DOHH2 (cell line): ENCODE results near the gene ECE1.

Experiments used
- H3F3A ChIP-seq: fragments of 200-600 bp; sonication (generic), shearing (Covaris generic); 2 replicates; pipeline ENCODE4 v1.6.0; 2016; ENCODE audit warnings: antibody characterized with exemption, mild to moderate bottlenecking; ENCODE audit not compliant: control insufficient read depth, insufficient read depth
- H3K27ac ChIP-seq: fragments of 200-600 bp; sonication (generic); 2 replicates; pipeline ENCODE4 v1.5.1; 2014; ENCODE audit warnings: low read depth, mild to moderate bottlenecking, low read length, moderate library complexity
- H3K27me3 ChIP-seq: fragments of 200-600 bp; sonication (generic); 2 replicates; pipeline ENCODE4 v1.6.1; 2014; ENCODE audit warnings: mild to moderate bottlenecking, low read length, mixed read lengths; ENCODE audit not compliant: control insufficient read depth
- H3K36me3 ChIP-seq: fragments of 200-600 bp; sonication (generic); 2 replicates; pipeline ENCODE4 v1.6.1; 2014; ENCODE audit warnings: mild to moderate bottlenecking, low read length, moderate library complexity, mixed read lengths; ENCODE audit not compliant: control insufficient read depth
- H3K4me1 ChIP-seq: fragments of 200-600 bp; sonication (generic); 2 replicates; pipeline ENCODE4 v1.6.1; 2014; ENCODE audit warnings: mild to moderate bottlenecking, low read length, mixed read lengths; ENCODE audit not compliant: control insufficient read depth
- H3K4me2 ChIP-seq: fragments of 200-600 bp; sonication (generic); 2 replicates; pipeline ENCODE4 v1.6.0; 2014; ENCODE audit warnings: mild to moderate bottlenecking, low read length, moderate library complexity
- H3K4me3 ChIP-seq: fragments of 200-600 bp; sonication (generic); 2 replicates; pipeline ENCODE4 v1.5.1; 2014; ENCODE audit warnings: mild to moderate bottlenecking, low read length, mixed read lengths
- H3K79me2 ChIP-seq: fragments of 200-600 bp; sonication (generic); 2 replicates; pipeline ENCODE4 v1.6.1; 2014; ENCODE audit warnings: mild to moderate bottlenecking, low read length, mixed read lengths; ENCODE audit not compliant: control insufficient read depth
- H3K9me2 ChIP-seq: fragments of 200-600 bp; sonication (generic); replicated peaks from 2 replicates; pipeline ENCODE4 v1.6.1; 2014; ENCODE audit warnings: mild to moderate bottlenecking, low read length, mixed read lengths; ENCODE audit not compliant: control insufficient read depth
- H3K9me3 ChIP-seq: fragments of 200-600 bp; sonication (generic); 2 replicates; pipeline ENCODE4 v1.6.1; 2014; ENCODE audit warnings: antibody characterized with exemption, low read length, mixed read lengths; ENCODE audit not compliant: control insufficient read depth, insufficient read depth
- H4K20me1 ChIP-seq: fragments of 200-600 bp; sonication (generic); 2 replicates; pipeline ENCODE4 v1.6.0; 2014; ENCODE audit warnings: low read depth, mild to moderate bottlenecking, antibody characterized with exemption, low read length, moderate library complexity; ENCODE audit not compliant: control insufficient read depth, insufficient read depth
- CTCF ChIP-seq: fragments of 200-600 bp; sonication (generic); IDR thresholded peaks from one replicate; pipeline ENCODE4 v1.5.1; 2014; ENCODE audit warnings: antibody characterized with exemption, mild to moderate bottlenecking, low read depth, low read length; ENCODE audit not compliant: poor library complexity, severe bottlenecking
- EZH2phosphoT487 ChIP-seq: fragments of 200-600 bp; sonication (generic); IDR thresholded peaks from 2 replicates; pipeline ENCODE4 v1.6.1; 2017; ENCODE audit warnings: borderline replicate concordance, mild to moderate bottlenecking, antibody characterized with exemption, low read length, moderate library complexity, mixed read lengths

Gene ECE1

GRCh38 chr1:21321963-21322680, 31.9 kb upstream of the ECE1 start:
- Histone ChIP-seq H3K4me2 (no peak overlapping the region), H3K36me3 (no peaks in the 10 kb centered on the region), H3K4me3 (no peak overlapping the region), H4K20me1 (no peaks in the 10 kb centered on the region), H3K9me2 (no peaks in the 10 kb centered on the region), H3K27ac (no peak overlapping the region), H3K9me3 (no peaks in the 10 kb centered on the region), H3K79me2 (no peaks in the 10 kb centered on the region), H3K4me1 (peaks cover 26% of the 10 kb centered on the region), H3F3A (no peaks in the 10 kb centered on the region; the same call in 1 of the 2 replicates), H3K27me3 (peaks cover 28% of the 10 kb centered on the region)
- TF ChIP-seq CTCF (no peak), EZH2phosphoT487 (no peak)

GRCh38 chr1:21320410-21321108, 30.3 kb upstream of the ECE1 start:
- H3K4me1 ChIP-seq = peaks cover 18% of the 10 kb centered on the region

GRCh38 chr1:21319447-21320407, 29.5 kb upstream of the ECE1 start:
- Histone ChIP-seq H3K9me3 (no peaks in the 10 kb centered on the region), H3K4me2 (no peak overlapping the region), H3K27me3 (peaks cover 6% of the 10 kb centered on the region), H3K27ac (no peak overlapping the region), H4K20me1 (no peaks in the 10 kb centered on the region), H3K9me2 (no peaks in the 10 kb centered on the region), H3K79me2 (no peaks in the 10 kb centered on the region), H3K36me3 (no peaks in the 10 kb centered on the region), H3K4me1 (peaks cover 10% of the 10 kb centered on the region), H3K4me3 (no peak overlapping the region), H3F3A (no peaks in the 10 kb centered on the region; the same call in 1 of the 2 replicates)
- no peak for TF ChIP-seq CTCF
- no peak for TF ChIP-seq EZH2phosphoT487

More at GRCh38 chr1:21320410-21321108, 30.3 kb upstream of the ECE1 start:
- Histone ChIP-seq H3K36me3 (no peaks in the 10 kb centered on the region), H3K9me3 (no peaks in the 10 kb centered on the region), H3K9me2 (no peaks in the 10 kb centered on the region), H3K27ac (no peak overlapping the region), H3K4me3 (no peak overlapping the region), H3F3A (no peaks in the 10 kb centered on the region; the same call in 1 of the 2 replicates), H4K20me1 (no peaks in the 10 kb centered on the region), H3K27me3 (peaks cover 15% of the 10 kb centered on the region), H3K79me2 (no peaks in the 10 kb centered on the region), H3K4me2 (no peak overlapping the region)
- TF ChIP-seq EZH2phosphoT487 = no peak
- TF ChIP-seq CTCF = no peak
